Stimulated activated CD8-positive, alpha-beta memory T cell treated with anti-CD3 and anti-CD28 coated beads, Interleukin-15, amount 100 ng/mL, for 4 hours (primary cell): ENCODE results near the gene PTGDR2.

Experiments used
- DNase-seq, 2 donors: peaks; one replicate each; pipeline ENCODE4 v3.0.0-alpha.2; 2020; ENCODE audit warnings: low read depth in 2 of 2

PTGDR2 gene

DNA sequence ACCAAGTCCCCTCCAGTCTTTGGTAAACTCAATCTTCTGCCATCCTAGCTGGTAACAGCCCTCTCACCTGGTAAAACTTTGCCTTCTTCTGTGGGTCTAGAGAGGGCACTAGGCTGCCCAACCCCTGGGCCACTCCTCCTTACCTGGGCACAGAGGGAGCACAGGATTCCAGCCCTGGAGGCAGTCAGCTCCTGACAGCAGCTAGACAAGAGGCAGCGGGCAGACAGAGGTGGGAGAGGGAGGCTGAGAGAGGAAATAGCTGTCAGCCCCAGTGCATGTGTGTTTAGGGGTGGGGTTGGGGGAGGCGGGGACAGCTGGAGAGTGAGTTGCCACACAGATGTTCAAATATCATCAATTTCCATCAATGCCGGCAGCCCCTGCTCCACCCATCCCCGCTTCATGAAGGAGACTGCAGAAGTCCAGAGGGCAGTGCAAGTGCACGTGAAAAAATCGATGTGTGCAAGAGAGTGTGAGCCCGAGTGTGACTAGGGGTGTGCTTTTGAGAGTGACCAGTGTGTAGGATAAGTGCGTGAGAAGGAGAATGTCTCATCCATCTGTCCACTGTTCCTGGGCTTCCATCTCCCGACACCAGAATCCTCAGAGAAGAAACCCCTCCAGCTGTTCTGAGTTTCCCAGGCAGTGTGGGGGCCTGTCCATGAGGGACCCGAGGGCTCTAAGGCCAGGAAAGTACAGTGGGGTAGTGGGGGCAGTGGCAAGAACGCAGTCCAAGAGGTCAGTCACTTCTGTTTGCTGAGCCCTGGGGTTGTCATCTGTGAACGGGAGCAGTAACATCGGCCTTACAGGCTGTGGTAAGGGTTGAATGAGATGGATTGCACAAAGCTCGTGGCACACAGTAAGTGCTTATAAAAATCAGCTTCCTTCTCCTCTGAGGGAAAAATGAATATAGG lies at the start of gene PTGDR2:
Gene PTGDR2 (minus strand): TSS at position 225 of the 908 bp plus-strand sequence. CDS start 2,228 bp downstream, outside the sequence.
- no peak for DNase-seq

DNA sequence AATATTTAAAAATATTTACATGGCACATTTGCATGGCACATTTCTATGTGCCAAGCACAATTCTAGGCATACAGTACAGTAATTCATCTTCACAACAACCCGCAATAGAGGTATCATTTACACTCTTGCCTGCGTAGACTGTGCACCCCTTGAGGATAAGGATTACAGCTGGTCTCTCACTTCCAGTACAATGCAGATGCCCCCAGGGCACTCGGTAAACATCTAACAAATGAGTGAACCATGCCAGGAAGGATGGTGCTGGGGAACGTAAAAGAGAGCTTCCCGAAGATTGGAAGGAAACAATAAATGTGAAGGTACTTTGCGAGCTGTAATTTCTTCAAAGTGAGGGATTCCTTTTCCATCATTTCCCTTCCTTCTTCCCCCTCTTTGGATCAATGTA lies 49.3 kb upstream of the PTGDR2 start:
- no peak for DNase-seq

DNA sequence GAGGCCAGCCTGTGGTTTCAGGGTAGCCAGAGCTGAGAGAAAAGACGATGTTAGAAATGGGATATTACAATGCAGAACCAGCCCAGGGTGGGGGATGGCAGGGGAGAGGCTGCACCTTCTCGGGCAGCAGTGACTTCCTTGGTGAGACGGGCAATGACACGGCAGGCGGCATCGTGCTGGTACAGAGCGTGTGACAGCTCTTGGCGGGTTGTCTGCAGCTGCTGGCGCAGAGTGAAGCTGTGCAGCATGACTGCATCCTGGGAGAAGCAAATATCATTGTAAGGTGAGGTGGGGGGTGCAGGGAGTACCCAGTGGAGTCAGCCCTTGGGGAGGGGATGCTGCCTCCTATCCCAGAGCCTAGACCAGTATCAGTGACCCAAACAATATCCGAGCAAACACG lies 46.9 kb upstream of the PTGDR2 start:
- DNase-seq, result no peak

DNA sequence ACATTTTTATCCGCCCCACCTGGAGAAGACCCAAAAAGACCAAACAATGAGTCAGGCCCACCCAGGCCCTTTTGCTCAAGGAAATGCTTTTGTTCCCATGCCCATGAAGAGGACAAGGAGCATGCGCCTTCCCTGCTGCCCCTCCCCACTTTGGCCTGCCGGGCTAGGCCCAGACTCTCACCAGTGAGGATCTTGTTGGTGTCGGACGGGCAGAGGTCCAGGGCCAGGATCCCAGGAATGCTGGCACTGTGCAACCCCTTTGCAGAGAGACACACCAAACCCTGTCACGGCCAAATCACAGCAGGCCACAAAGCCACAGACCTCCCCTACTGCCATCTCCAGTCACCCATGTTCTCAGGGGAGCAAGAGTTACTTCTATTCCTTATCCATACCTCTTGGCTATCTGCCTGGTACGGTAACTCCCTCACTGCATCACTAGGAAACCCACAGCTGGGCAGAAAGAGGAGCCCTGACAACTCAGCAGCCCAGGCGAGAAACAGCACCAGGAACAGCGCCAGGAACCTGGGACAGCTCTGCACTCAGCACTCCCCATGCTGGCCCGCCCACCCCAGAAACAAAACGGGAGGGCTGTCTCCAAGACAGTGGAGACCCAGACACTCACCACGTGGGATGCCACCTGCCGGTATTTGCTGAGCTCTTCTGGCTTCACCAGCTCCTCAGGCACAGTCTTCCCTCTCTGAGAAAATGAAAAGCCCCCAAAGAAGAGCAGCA lies 45.1 kb upstream of the PTGDR2 start:
- no peak for DNase-seq

DNA sequence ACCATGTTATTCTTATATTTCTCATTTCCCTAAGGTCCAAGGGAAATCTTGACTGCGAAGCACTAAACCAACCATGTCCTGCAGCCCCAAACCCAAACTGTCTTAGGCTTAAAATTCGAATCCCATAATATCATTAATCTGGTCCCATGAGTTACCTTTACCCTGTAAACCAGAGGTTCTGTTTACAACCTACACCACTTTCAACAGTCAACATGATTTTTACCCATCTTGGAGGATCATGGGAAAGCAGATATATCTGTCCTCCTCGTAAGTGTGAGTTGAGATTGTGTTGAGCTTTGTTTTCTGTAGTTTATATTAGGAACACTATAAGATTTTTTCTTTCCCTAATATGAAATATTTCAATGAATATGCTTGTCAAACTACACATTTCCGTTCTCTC lies 44.2 kb upstream of the PTGDR2 start:
- DNase-seq, result no peak

DNA sequence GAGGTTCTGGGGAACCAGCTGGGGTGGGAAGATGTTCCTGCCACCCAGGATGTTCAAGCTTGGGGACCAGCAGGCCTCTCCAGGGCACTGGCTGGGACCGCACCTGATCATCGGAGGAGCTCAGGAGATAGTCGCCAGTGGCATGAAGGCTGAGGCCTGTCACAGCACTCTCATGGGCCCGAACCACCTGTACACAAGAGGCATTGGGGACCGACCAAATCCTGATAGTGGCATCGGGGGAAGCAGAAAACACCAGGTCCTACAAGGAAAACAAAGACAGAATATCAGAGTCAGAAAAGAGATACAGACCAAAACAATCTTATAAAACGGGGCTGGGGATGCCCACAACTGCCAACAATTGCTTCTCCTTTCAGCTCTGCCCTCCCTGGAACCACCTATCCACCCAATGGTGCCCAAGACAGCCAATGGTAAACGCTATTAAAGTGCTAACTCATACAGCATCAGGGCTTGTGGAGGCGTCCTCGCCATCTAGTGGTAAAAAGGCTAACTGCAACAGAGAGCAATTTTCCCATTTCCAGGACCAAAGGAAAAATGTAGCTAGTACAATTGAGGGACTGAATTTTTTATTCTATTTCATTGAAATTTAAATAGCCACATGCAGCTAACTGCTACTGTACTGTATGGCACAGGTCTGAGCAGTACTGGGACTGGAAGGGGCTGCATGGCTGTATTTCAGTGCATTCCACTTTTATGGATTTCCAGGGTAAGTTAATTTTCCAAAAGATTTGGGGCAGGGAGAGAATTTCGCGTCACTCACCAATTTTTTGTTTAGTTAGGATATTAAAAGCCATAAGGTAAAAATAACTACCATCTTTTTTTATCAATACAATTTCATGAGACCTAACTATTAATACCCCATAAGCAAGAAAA lies 43.5 kb upstream of the PTGDR2 start:
- no peak for DNase-seq

DNA sequence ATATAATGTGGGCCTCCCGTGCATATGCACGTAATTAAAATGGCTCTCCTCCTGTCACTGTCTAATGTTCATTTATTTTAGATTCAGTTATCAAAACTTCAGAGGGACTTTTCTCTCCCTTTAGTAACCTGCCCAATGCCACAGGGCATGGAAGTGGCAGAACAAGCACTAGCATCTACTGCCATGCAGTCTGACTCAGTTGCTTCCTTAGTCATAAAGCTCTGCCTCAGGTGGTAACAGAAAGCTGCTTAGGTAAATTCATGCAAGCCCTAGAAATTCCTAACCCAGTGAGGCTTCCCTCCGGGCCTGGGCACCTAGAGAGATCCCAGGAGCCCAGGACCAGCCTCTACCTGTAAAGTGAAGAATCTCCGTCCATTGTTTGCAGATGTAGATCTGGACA lies 41.7 kb upstream of the PTGDR2 start:
- DNase-seq, result no peak

DNA sequence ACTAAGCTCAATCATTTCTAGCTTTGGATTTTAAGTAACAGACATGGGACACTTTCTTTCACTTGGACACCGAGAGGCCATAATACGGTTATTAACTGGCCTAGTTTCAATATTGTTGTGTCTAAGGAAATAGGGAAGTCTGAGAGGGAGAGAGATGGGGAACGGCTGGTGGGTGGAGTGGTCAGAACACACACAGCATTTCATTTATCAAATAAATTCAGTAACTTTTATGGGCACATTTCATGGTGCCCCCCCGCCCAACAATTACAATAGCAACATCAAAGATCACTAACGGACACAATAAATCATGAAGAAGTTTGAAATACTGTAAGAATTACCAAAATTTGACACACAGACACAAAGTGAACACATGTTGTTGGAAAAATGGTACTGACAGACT lies 39.9 kb upstream of the PTGDR2 start:
- DNase-seq, result no peak

DNA sequence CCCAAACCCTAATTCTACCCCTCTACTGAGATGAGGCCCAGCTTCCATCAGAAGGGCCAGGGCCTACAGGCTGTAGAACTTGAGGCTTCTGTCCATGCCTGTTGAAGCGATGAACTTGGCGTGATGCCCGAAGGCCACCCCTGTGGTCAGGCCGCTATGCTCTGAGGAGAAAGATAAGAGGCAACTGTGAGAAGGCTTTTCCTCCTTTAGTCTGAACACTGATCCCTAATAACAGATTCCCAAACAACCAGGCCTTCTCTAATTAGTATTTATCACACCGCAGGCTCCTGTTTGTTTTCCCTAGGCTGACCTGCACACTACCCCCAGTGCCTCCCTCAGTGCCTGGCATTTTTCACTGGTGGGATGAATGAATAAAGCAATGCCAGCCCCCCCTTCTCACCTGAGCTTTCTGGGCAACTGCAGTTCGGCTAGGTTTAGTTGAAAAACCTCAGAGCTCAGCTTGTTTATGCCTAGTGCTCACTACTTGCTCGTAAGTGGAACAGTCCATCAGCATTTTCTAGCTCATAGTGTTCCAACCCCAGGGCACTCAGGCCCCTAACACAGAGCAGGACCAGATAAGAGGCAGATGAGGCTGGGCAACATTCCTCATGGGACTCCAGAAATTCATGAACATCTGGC lies 35.5 kb upstream of the PTGDR2 start:
- no peak for DNase-seq

DNA sequence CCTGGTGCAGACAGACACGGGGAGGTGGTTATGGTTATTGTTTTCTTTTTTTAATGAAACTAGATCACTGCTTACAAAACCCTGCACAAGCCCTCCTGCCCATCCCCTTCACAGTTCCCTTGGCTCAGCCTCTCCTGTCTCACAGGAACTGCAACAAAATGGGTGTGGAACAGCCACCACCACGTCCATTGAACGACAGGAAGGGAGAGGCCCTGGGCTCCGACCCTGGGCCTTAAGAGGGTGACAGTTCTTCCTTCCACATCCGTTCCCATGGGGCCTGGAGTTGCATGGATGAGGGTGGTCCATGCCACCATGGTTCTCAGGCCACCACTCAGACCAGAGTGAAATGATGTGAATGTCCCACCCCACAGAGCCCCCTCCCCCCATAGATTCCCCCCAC lies 34.9 kb upstream of the PTGDR2 start:
- no peak for DNase-seq

DNA sequence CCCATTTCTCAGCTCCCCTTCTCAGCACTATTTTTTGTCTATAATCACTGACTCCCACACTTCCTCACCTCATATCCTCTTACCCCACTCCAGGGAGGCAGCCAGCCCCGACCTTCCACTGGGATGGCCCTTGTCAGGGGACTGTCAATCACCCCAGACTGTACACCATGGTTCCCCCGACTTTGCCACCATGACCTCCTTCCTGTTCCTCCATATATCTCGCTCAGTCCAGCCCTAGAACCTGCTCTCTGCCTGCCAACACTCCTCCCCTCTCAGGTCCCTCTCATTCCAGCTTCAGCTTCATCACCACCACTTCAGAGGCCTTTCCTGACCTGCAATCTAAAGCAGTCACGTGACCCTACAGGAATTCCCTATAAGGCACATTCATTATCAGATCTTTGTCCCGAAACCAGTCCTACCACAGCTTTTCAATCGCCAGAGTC lies 34.1 kb upstream of the PTGDR2 start:
- DNase-seq, result no peak

DNA sequence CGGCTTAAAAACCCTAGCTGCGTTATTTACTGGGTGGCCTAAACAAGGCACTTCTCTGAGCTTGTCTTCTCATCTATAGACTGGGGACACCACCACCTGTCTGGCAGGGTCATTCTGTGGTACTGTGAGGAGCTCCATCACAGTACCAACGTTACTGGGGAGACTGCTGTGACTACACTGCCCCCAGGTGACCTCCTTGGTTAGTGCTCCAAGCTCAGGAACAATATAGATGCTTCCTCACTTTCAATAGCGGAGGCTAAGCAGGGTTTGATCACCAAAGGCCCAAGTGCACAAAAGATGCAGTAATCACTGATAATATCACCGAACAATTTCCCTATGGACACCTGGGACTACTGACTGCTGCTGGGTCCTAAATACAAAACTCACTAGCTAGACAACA lies 31.8 kb upstream of the PTGDR2 start:
- DNase-seq, result no peak

DNA sequence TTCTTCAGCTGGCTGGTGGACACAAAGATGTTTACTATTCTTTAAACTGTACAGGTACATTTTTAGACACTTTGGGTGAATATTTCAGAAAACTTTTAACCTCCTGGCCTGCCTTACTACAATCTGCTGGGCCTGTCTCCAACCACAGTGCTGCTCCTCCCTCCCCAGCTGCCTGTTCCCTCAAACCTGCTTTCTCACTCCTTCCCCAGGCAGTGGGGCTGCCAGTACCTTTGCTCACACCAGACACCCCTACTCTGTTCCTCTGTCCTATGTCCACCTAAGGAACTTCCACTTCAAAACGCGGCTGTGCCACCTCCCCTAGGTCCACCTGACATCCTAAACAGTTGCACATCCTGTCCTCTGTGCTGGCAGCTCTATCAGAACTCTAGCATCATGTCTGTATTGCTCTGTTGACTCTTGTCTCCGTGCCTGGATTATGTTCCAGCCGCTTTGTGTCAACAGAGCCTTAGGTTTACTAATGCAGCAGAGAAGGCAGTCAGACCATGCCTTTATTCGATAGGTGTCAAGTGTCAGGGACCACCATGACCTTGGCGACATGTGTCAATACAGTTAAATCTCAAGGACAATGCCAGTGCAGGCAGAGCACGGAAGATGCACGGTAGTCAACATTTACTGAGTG lies 25.0 kb upstream of the PTGDR2 start:
- no peak for DNase-seq

DNA sequence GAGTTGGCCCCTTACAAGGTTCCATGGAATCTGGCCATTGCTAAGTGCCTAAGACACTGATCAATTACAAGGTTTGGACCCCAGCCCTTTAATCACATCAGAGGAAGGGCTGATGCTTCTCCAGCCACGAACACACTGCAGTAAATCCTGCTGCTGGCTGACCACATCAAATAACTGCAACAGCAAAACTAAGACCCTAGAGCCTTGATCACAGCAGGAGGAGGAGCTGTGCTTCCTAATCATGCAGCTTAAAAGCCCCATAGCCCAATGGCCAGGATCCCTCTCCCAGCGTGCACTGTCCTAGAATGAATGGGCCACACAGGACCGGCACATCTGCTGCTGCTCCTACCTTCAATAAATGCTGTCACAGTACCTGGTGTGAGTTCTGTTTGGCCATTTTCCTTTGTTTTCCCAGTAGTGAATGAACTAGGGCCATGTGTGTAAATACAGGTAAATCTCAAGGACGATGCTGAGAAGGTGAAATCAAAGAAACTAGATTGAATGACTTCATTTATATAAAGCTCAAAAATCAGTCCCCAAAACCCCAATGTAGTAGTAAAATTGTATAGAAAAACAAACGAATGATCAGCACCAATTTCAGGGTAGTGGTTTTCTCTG lies 24.3 kb upstream of the PTGDR2 start:
- no peak for DNase-seq

DNA sequence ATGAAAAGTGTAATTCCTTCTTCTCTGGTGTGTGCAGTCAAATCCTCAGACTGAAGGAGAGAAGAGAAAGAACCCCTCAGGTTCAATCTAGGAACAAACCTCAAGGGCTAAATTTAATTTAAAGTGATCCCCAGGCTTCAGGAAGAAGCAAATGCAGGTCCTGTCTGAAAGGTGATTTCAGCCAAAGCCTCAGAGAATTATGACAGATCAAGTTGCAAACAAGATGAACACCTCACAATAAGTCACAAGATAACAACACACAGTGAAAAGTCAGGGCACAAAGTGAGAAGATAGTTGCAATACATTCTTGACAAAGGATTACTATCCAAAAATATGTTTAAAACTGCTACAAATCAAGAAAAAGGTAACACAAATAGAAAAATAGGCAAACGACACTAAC lies 23.4 kb upstream of the PTGDR2 start:
- DNase-seq, result no peak

DNA sequence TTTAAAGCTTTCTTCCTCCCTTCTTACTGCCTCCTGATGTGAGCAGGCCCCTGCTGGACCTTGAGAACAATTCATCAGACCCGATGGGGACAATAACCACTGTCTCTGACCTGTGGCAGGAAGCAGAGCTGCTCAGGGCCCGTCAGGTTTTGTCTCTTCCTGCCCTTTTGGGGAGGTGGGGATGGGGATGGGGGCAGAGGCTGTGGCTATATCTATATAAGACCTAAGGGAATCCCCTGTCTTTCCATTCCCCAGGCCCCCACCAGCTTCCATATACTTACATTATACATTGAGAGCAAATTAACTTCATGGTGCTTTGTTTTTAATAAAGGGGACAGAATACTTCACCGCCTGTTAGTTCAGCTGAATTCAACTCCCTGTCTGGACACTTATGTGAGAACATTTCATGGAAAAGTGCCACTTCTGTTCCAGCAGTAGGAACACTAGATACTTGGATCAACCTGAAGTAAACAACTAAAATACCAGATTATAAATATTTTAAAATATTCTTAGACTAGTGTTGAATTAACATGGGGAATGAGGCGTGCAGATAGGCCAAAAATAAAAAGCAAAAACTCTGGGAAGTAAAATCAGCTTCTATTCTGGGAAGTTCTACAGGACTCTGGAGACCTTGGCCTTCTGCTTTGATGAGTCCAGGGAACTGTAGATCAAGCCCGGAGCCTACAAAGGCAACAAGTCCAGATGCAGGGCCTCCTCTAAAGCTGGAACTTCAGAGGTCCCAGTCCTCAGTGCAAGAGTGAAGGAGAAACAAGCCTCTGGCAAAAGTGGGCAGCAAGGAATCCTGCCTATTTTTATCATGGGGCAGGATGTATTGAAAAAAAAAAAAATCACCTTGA lies 22.7 kb upstream of the PTGDR2 start:
- DNase-seq, result no peak

DNA sequence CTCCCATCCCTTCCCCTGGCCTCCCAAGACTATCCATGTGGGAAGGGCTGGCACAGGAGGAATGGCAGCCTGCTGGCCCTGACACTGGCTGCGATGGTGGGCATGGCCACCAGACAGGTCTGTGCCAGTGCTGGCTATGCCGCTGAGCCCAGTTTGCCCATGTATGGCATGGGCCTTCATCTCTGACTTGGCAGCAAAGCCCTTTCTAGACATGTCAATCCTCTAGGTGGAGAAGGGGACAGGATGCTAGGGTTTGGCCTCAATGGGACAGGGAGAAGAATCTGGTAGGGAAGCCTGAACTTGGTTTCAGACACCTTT lies 20.4 kb upstream of the PTGDR2 start:
- DNase-seq, result no peak

DNA sequence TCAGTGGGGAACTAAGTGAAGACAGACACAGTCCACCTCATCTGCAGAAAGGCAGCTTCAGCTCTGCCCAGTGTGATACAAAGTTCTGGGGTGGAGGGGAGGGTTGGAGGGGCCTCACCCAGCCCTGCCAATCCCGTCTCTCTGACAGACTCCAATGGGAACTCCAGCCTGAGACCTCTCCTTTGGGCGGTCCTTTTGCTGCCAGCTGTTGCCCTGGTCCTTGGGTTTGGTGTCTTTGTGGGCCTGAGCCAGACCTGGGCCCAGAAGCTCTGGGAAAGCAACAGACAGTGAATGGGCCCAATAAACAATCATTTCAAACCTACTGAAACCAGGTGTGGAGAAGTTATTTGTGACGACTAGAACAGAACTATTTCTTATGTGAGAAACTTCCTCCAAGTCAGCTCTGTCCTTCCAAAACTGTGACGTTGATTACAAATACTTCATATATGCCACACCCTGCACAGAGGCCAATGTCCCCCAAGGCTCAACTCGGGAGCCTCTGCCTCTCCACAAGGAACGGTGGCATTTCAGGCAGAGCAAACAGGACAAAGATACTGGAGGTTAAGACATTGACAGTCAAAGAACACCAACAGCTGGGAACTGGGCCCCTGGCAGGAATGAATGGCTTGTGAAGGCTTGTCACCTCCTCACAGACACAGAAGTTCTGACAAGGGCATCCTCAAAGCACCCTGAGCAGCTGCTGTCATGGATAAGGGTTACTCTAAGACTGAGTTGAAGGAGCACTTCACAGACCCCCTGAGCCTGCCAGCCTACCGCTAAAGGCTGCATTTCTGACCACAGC lies 19.8 kb upstream of the PTGDR2 start:
- DNase-seq, result no peak
